Measurements from ENCODE around the gene CDC42BPA. TPM values are rescaled to one million over a fixed set of nuclear protein-coding genes. Genes with fewer than 3 reads are reported as not detected.

The CDC42BPA gene
- total RNA-seq, 1 donor from 2014 or later = 61.6 TPM

- DNase-seq (ENCODE audit: low spot score) = no peak
- H3K27ac Mint-ChIP-seq (ENCODE audit: unreplicated experiment) = no peak overlapping the region
- H3K4me3 Mint-ChIP-seq (ENCODE audit: unreplicated experiment) = no peak overlapping the region
- H3K27me3 Mint-ChIP-seq (ENCODE audit: low read depth) = no peaks in the 10 kb centered on the region
- no peaks in the 10 kb centered on the region for H3K36me3 Mint-ChIP-seq (ENCODE audit: low read depth)
- peaks cover 5% of the 10 kb centered on the region for H3K9me3 Mint-ChIP-seq (ENCODE audit: low read depth)
- peaks cover under 1% of the 10 kb centered on the region for H3K4me1 Mint-ChIP-seq (ENCODE audit: low read depth)
- no peak for TF ChIP-seq CTCF (IDR thresholded peaks at IDR 0.05)
Measured at GRCh38 chr1:226948051-226948450, 370.2 kb downstream of the CDC42BPA start.

- Mint-ChIP-seq H3K27me3 (ENCODE audit: low read depth) (no peaks in the 10 kb centered on the region), H3K9me3 (ENCODE audit: low read depth) (peaks cover 5% of the 10 kb centered on the region), H3K27ac (ENCODE audit: unreplicated experiment) (no peak overlapping the region), H3K4me3 (ENCODE audit: unreplicated experiment) (no peak overlapping the region), H3K4me1 (ENCODE audit: low read depth) (no peaks in the 10 kb centered on the region), H3K36me3 (ENCODE audit: low read depth) (no peaks in the 10 kb centered on the region)
- TF ChIP-seq CTCF (IDR thresholded peaks at IDR 0.05) = no peak
- no peak for DNase-seq (ENCODE audit: low spot score)
Measured at GRCh38 chr1:226946841-226947240, 371.5 kb downstream of the CDC42BPA start.

- no peak overlapping the region for H3K27ac Mint-ChIP-seq (ENCODE audit: unreplicated experiment)
- no peak for DNase-seq (ENCODE audit: low spot score)
- no peaks in the 10 kb centered on the region for H3K36me3 Mint-ChIP-seq (ENCODE audit: low read depth)
- H3K27me3 Mint-ChIP-seq (ENCODE audit: low read depth) = no peaks in the 10 kb centered on the region
- no peak overlapping the region for H3K4me3 Mint-ChIP-seq (ENCODE audit: unreplicated experiment)
- peaks cover 5% of the 10 kb centered on the region for H3K9me3 Mint-ChIP-seq (ENCODE audit: low read depth)
- H3K4me1 Mint-ChIP-seq (ENCODE audit: low read depth) = no peaks in the 10 kb centered on the region
- TF ChIP-seq CTCF (IDR thresholded peaks at IDR 0.05) = no peak
Measured at GRCh38 chr1:226946285-226946684, 372.0 kb downstream of the CDC42BPA start.

- DNase-seq (ENCODE audit: low spot score) = no peak
- TF ChIP-seq CTCF (IDR thresholded peaks at IDR 0.05) = no peak
- peaks cover 5% of the 10 kb centered on the region for H3K9me3 Mint-ChIP-seq (ENCODE audit: low read depth)
- peaks cover 1% of the 10 kb centered on the region for H3K4me1 Mint-ChIP-seq (ENCODE audit: low read depth)
- H3K27me3 Mint-ChIP-seq (ENCODE audit: low read depth) = no peaks in the 10 kb centered on the region
- no peaks in the 10 kb centered on the region for H3K36me3 Mint-ChIP-seq (ENCODE audit: low read depth)
- no peak overlapping the region for H3K27ac Mint-ChIP-seq (ENCODE audit: unreplicated experiment)
- H3K4me3 Mint-ChIP-seq (ENCODE audit: unreplicated experiment) = no peak overlapping the region
Measured at GRCh38 chr1:226945858-226946245, 372.4 kb downstream of the CDC42BPA start.

- no peaks in the 10 kb centered on the region for H3K36me3 Mint-ChIP-seq (ENCODE audit: low read depth)
- no peak for TF ChIP-seq CTCF (IDR thresholded peaks at IDR 0.05)
- H3K9me3 Mint-ChIP-seq (ENCODE audit: low read depth) = peaks cover 5% of the 10 kb centered on the region
- no peak for DNase-seq (ENCODE audit: low spot score)
- no peaks in the 10 kb centered on the region for H3K27me3 Mint-ChIP-seq (ENCODE audit: low read depth)
- H3K4me1 Mint-ChIP-seq (ENCODE audit: low read depth) = peaks cover 5% of the 10 kb centered on the region
- H3K4me3 Mint-ChIP-seq (ENCODE audit: unreplicated experiment) = no peak overlapping the region
- no peak overlapping the region for H3K27ac Mint-ChIP-seq (ENCODE audit: unreplicated experiment)
Measured at GRCh38 chr1:226945106-226945857, 373.0 kb downstream of the CDC42BPA start.

Measured in chondrocyte (in vitro differentiated cells).